PFSK-1 (cell line): ENCODE measurements around the gene ATG4A.

Experiments
- FOXP2 ChIP-seq: optimal IDR thresholded peaks from 2 replicates; pipeline ENCODE3; 2011; ENCODE audit warnings: borderline replicate concordance, control low read depth, inconsistent platforms; ENCODE audit not compliant: insufficient read depth; ENCODE audit errors: extremely low read length, extremely low read depth
- POLR2AphosphoS5 ChIP-seq: IDR thresholded peaks from 2 replicates; pipeline ENCODE4 v1.6.1; 2012; ENCODE audit warnings: low read depth, mild to moderate bottlenecking, control low read depth, low read length, moderate library complexity
- SIN3A ChIP-seq: IDR thresholded peaks from 2 replicates; pipeline ENCODE4 v1.6.1; 2012; ENCODE audit warnings: mild to moderate bottlenecking, low read length, moderate library complexity, borderline replicate concordance; ENCODE audit not compliant: insufficient read depth
- TAF1 ChIP-seq: IDR thresholded peaks from 2 replicates; pipeline ENCODE4 v1.6.1; 2012; ENCODE audit warnings: low read length, control low read depth, borderline replicate concordance; ENCODE audit not compliant: insufficient read depth
- TF ChIP-seq, protein P1 (sequence below), 2 experiments: IDR thresholded peaks; 2 replicates each; pipeline versions ENCODE4 v1.6.1 to v1.8.0; 2011 to 2012; ENCODE audit warnings: low read depth in 2 of 2, low read length in 2 of 2, control low read depth in 1 of 2, inconsistent platforms in 1 of 2, mild to moderate bottlenecking in 1 of 2, moderate library complexity in 1 of 2; ENCODE audit not compliant: insufficient read depth in 1 of 2

Gene ATG4A

DNA sequence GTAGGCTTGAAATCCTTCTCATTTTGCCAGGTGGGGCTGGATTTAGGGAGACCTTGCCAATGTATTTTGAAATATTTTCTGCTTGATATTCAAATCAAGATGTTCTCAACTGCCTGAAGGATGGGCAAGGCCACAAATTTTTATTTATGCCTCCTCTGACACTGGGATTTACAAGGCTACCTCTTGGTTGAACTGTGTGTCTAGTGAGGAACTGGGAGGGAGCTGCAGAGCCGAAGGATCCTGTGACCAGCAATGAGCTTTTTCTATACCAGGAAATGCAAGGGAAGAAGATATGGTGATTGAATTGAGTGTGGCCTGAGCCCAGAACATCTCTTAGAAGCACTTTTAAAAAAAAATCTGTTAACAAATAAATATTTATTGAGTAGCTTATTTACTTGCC, 31.8 kb upstream of the ATG4A start:
- TF ChIP-seq, protein P1, sequence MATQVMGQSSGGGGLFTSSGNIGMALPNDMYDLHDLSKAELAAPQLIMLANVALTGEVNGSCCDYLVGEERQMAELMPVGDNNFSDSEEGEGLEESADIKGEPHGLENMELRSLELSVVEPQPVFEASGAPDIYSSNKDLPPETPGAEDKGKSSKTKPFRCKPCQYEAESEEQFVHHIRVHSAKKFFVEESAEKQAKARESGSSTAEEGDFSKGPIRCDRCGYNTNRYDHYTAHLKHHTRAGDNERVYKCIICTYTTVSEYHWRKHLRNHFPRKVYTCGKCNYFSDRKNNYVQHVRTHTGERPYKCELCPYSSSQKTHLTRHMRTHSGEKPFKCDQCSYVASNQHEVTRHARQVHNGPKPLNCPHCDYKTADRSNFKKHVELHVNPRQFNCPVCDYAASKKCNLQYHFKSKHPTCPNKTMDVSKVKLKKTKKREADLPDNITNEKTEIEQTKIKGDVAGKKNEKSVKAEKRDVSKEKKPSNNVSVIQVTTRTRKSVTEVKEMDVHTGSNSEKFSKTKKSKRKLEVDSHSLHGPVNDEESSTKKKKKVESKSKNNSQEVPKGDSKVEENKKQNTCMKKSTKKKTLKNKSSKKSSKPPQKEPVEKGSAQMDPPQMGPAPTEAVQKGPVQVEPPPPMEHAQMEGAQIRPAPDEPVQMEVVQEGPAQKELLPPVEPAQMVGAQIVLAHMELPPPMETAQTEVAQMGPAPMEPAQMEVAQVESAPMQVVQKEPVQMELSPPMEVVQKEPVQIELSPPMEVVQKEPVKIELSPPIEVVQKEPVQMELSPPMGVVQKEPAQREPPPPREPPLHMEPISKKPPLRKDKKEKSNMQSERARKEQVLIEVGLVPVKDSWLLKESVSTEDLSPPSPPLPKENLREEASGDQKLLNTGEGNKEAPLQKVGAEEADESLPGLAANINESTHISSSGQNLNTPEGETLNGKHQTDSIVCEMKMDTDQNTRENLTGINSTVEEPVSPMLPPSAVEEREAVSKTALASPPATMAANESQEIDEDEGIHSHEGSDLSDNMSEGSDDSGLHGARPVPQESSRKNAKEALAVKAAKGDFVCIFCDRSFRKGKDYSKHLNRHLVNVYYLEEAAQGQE (IDR thresholded peaks at IDR 0.05; ENCODE audit: insufficient read depth in 1 of 2, low read depth in 2 of 2, low read length in 2 of 2) = no peak
- TF ChIP-seq POLR2AphosphoS5 (no peak), FOXP2 (no peak), TAF1 (no peak), SIN3A (no peak)

DNA sequence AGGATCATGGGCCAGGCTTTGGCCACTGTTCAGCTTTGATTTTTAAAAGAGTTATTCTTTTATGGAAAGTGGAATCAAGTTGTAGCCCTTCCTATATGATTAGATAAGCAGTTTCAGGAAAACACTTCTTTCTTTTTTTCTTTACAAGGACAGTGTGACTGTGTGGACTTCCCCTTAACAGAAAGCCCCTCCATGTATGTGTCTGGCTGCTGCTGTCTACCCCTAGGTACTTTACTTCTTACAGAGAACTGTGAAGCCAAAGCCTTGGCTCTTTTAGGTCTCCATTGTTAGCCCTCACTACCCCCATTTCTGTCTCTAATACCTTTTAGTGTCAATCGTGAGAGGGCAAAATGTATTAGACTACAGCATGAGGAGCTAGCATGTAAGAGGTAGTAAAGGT, 27.6 kb upstream of the ATG4A start:
- TF ChIP-seq POLR2AphosphoS5 (no peak), TAF1 (no peak), SIN3A (no peak), FOXP2 (no peak)
- TF ChIP-seq, protein P1 (IDR thresholded peaks at IDR 0.05; ENCODE audit: insufficient read depth in 1 of 2, low read depth in 2 of 2, low read length in 2 of 2) = no peak

DNA sequence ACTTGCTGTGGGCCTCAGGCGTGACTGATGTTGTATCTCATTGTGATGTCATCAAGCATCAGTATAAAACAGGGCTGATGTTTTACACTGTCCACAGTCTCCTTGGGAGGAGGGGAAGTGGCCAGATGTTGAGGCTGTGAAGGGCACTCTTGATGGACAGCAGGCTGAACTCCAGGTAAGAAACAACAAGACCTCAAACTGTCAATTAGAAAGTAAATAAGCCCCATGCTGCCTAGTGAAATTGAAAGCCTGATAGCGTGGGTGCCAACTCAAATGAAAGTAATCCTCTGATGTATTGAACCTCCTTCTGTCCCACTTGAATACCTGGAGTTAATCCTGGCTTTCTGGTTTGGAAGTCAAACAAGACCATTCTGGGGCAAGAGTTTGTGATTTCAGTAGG, 27.0 kb upstream of the ATG4A start:
- TF ChIP-seq FOXP2 = no peak
- TF ChIP-seq TAF1 = no peak
- TF ChIP-seq, protein P1 (IDR thresholded peaks at IDR 0.05; ENCODE audit: insufficient read depth in 1 of 2, low read depth in 2 of 2, low read length in 2 of 2) = no peak
- no peak for TF ChIP-seq SIN3A
- TF ChIP-seq POLR2AphosphoS5 = no peak

DNA sequence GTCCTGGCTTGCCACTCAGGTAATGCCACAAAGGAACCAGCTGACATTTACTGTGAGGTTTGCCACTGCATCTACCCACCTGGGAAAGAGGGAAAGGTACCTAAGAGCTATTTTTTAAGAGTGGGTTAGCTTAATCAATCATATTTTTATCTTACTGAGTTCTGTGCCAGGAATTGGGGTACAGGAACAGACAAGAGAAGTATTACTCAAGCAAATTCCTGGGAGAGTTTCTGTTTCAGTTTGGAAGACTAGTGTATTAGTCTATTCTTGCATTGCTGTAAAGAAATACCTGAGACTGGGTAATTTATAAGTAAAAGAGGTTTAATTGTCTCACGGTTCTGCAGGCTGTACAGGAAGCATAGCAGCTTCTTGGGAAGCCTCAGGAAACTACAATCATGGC, 23.5 kb upstream of the ATG4A start:
- TF ChIP-seq SIN3A (no peak), POLR2AphosphoS5 (no peak), FOXP2 (no peak), TAF1 (no peak)
- TF ChIP-seq, protein P1 (IDR thresholded peaks at IDR 0.05; ENCODE audit: insufficient read depth in 1 of 2, low read depth in 2 of 2, low read length in 2 of 2) = no peak

DNA sequence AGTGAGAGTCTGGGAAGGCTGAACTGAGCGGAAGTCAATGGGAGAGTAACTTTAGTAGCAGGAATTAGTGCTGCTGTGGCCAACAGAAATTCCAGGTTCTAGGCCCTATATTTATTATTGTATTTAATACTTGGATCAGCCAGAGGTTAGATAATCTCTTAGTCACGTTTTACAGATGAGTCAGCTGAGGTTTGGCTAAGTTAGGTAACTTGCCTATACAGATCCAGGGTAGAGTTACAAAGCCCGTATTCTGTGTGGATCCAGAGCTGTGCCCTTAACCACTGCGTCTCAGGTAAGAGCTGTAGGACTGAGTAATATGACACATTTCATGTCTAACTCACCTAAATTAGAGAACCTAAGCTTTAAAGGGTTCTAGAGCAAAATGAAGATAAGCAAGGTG, 20.7 kb upstream of the ATG4A start:
- TF ChIP-seq, protein P1 (IDR thresholded peaks at IDR 0.05; ENCODE audit: insufficient read depth in 1 of 2, low read depth in 2 of 2, low read length in 2 of 2) = no peak
- no peak for TF ChIP-seq TAF1
- TF ChIP-seq SIN3A = no peak
- no peak for TF ChIP-seq FOXP2
- no peak for TF ChIP-seq POLR2AphosphoS5
